AG09309 (cell line): ENCODE measurements around the gene KITLG.

Experiments used
- DNase-seq: peaks from one replicate; pipeline ENCODE4 v3.0.0-alpha.2; 2010; ENCODE audit warnings: low read depth
- H3K4me3 ChIP-seq: 2 replicates; pipeline ENCODE4 v1.5.1; 2011; ENCODE audit warnings: mild to moderate bottlenecking, low read depth, low read length, moderate library complexity; ENCODE audit not compliant: control insufficient read depth
- CTCF ChIP-seq: IDR thresholded peaks from 2 replicates; pipeline ENCODE4 v1.5.1; 2011; ENCODE audit warnings: mild to moderate bottlenecking, low read depth, low read length, inconsistent platforms; ENCODE audit not compliant: insufficient read depth, control insufficient read depth; ENCODE audit errors: missing control alignments

Gene KITLG

GRCh38 chr12:88458327-88458726 is 121.9 kb downstream of the KITLG start:
- H3K4me3 ChIP-seq, result no peak overlapping the region
- no peak for DNase-seq
- TF ChIP-seq CTCF, result no peak

DNA sequence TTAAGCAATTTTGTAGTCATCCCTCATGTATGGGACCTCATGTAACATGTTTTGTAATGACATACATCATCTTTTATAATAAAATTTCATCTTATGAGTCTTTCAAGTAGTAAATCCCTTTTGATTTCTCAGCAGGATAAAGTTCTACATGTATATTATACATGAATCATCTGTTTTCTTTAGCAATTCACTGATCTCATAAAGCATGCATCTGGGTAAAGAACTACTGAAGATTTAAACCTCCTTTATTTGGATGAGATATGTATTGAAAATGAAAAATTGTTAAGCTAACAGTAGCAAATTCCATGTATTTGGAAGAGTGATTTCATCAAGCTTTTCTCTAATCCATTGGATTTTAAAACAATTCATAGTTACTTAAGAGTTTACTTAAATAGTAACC is 126.9 kb downstream of the KITLG start:
- TF ChIP-seq CTCF, result no peak
- no peak overlapping the region for H3K4me3 ChIP-seq
- DNase-seq, result no peak

DNA sequence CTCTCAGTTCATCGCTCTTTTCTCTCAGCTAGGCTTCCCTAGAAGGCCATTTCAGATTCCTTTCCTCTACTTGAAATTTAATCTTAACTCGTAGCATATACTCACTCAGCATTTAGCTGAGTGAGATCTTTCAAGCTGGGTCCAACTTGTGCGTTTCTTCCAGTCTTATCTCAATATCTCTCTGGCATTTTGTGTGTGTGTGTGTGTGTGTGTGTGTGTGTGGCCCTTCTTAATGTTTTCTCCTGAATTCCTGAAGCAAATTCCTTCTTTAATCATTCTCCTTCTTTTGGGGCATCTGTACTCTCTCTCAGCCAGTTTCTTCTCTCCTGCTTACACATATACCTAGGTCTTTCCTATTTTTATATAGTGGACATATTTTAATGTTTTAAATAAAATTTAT is 129.1 kb downstream of the KITLG start:
- TF ChIP-seq CTCF, result no peak
- no peak for DNase-seq

DNA sequence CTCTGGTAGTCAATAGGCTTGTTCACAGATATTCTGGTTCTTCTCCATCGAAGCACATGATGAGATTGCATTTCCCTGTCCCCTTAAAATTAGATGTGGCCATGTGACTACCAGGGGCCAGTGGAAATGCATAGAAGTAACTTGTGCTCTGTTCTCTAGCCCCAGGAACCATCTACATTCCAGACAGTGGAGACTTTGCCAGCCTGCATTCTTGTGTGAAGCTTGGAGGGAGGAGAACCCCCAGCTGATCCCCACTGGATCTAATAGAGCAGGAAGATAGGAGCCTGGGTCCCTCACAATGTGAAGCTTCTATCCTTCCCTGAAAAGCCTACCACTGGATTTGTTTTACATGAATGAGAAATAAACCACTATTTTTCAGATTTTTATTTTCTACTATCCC is 130.1 kb downstream of the KITLG start:
- DNase-seq, result no peak
- no peak for TF ChIP-seq CTCF

More for the DNA sequence above, 129.1 kb downstream of the KITLG start:
- H3K4me3 ChIP-seq, result no peak overlapping the region

DNA sequence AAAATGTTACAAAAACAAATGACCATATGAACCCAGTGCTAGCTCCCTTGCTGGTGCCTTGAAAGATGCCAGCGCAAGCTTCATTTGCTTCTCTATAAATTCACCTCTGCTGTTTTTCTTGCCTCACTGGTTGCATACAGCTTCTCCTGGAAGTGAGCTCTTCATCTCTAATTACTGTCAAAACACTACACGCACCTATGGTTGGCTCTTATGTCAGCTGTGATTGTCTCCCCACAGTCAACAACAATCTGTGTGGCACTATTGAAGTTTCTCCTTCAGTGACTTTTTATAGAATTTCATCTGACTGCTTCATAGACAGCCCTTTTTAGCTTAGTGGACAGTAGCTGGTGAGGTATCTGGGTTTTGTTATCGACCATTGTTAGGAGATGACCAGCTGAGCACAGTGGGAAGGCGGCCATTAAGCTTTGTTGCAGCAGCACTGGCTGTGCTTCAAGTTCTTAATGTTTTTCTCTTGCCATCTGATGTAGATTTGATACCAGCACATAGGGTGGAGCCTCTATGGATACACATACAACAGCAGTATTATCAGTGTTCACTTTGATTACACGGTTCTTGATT is 131.8 kb downstream of the KITLG start:
- H3K4me3 ChIP-seq, result no peak overlapping the region
- TF ChIP-seq CTCF, result no peak
- DNase-seq, result no peak

More for the DNA sequence above, 130.1 kb downstream of the KITLG start:
- H3K4me3 ChIP-seq, result no peak overlapping the region

DNA sequence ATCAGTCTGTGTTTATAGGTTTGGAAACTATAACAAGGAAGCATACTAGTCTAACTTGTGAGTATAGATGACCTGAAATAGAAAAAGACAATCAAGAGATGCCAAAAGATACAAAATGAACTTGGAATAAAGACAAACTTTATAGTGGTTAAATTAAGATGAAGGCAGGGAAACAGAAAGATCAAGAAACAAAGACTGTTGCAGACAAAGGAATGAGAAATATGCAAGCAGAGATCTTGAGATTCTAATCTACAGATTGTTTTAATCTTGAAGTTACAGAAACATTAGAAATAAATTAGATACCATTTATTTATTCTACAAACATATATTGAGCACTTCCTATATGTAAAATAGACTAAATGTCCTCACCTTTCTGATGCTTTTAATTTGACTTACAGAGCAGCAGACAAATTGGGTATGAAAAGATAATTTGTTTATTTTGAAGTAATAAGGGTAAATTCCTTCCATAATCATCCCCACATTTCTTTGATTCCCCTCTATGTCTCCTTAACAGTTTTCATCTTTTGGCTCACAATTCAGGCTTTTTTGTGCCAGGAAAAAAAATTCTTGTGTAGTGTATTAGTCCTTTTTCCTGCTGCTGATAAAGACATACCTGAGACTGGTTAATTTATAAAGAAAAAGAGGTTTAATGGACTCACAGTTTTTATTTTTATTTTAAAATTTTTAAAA is 134.4 kb downstream of the KITLG start:
- no peak overlapping the region for H3K4me3 ChIP-seq
- TF ChIP-seq CTCF, result no peak
- no peak for DNase-seq
